AG08395 (cell line): ENCODE results near the gene NAALADL2.
"Not testable (repeated sequence)": the region's sequence is repeated elsewhere in the genome, so short reads cannot be mapped to it uniquely, and the experiment has no call there.

Source experiments
- DNase-seq: peaks from one replicate; pipeline ENCODE4 v3.0.0; 2012; ENCODE audit warnings: mixed read lengths, low spot score

The NAALADL2 gene

DNA sequence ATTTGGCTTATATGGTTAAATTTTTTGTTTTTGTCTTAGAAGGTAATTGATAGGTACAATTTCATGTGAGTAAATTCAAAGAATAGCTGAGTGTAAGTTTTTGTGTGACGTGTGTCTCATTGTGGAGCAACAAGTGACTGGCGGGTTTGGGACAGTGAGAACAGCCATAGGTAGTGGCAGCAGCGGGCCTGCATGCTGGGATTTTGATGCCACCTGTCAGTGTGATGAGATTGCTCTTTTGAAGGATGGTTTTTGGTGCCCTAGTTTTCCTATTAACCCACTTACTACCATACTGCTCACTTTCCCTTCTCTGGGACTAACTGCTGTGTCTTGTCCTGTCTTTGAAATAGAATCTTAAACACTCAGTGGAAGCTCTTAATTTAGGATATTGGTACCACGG is 522.6 kb downstream of the NAALADL2 start:
- DNase-seq: no peak

DNA sequence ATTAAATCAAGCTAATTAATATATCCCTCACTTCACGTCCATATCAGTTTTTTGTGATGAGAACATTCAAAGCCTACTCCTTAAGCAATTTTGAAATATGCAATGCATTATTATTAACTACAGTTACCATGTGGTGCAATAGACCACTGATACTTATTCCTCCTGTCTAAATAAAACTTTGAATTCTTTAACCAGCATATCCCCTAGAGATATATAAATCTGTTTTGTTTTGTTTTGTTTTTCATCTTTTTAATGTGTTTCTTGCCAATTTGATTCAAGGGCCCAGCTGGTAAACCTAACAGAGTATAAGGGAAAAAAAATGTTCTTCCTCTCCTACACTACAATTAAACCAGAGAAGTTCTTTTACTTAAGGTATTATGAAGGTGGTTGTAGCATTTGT is 524.2 kb downstream of the NAALADL2 start:
- DNase-seq: peak; percentile 5

DNA sequence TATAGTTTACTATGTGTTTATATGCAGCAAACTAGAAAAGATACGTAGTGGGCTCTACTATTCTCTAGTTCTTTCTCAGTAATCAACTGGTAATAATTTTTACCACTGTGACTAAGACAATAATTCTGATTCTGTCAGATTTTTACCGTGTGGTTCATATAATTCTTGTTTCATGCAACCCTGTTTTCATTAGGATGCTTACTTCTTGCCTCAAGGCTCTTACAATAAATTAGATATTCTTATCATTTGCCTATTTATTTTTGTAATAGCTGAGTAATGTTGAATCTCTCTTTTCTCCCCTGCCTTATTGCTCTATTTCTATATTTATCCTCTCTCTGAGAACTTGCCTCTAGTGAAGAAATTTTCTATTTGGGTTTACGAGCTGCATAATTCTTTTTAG is 524.7 kb downstream of the NAALADL2 start:
- DNase-seq: peak; percentile 6

DNA sequence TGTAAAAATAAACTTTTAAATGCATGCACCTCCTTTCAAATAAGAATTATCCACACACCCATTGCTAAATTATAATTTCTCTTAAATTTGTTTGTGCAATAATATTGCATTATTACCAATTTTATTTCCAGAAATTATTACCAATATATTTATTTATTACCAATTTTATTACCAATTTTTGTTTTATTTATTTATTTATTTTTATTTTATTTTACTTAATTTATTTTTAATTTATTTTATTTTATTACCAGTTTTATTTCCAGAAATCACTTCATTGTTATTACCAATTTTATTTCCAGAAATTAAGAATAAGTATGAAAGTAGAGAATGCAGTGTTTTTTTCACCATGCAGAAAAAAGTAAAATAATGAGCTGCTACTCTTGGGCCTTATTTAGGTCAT is 525.4 kb downstream of the NAALADL2 start:
- no peak for DNase-seq

DNA sequence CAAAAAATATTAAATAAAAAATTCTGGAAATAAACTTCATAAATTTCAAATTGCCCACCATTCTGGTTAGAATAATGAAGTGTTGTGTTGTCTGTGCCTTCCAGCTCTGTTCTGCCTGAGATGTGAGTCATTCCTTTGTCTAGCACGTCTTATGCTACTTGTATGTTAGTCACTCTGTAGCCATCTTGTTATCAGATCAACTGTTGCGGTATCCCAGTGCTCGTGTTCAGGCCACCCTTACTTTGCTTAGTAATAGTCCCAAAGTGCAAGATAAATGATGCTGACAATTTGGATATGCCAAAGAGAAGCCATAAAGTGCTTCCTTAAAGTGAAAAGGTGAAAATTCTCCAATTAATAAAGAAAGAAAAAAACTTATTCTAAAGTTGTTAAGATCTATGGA is 527.5 kb downstream of the NAALADL2 start:
- peak; percentile 58 for DNase-seq

DNA sequence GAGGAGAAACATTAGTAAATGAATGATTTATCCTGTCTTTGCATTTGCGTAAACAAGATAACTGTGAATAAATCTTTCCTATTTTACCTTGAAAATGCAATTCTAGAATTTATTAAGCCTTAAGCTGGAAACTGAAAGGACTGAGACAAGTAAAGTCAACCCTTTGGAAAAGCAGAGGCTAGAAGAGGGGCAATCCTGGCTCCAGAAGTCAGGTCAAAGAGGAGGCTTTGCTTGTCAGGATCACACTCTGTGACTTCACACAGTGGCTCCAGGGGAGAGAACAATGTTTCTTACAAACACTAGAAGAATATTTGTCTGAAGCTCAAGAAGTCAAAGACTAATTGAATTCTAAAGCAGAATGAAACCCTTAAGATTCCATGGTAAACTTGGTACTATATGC is 530.4 kb downstream of the NAALADL2 start:
- no peak for DNase-seq

DNA sequence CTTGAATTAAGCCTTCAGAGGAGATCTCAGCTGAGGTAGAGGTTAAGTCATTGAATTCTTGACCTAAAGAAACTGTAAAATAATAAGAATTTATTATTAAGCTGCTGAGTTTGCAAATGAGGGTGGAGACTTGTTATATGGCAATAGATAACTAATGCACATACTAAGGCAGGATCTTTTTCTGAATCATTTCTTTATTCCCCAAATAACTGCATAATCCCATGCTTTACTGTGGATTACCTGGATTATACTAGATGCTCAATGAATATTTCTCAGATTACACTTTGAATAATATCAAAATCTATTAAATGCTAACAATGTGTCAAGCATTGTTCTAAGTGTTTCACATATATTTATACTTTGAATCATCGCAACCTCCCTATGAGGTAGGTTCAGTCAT is 532.5 kb downstream of the NAALADL2 start:
- DNase-seq: no peak

DNA sequence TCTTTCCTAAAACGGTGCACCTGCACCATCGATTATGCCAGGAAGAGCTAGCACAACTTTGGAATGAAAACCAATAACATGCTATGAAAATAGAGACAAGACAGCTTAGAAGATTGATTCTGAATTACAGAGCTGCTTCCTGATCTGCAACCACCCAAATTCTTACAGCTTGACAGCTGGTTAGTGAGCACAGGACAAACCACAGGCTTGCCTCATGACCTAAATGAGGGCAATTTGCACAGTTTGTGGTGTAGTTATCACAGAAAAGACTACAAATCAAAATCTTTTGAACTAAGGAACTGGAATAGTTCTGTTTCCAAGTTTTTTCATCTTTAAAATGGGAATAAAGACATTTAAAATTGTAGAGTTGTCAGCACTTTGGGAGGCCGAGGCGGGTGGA is 533.5 kb downstream of the NAALADL2 start:
- DNase-seq: peak; percentile 18

DNA sequence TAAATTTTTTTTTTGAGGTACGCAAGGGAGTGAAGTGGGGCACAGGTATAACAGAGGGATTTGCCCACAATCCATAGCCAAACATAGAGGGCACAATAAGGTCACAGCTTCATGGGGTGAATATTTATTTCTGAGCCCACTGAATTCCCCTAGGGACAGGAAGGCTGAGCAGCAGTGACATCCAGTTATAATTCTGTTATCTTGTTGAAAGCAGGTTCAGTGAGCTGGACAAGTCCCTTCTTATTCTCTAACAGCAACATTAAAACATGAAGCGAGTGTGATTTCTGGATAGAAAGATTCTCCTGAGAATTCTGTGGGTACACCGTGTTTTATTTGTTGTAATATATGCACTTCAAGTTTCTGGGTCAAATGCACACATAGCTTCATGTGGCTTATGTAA is 538.2 kb downstream of the NAALADL2 start:
- no peak for DNase-seq

DNA sequence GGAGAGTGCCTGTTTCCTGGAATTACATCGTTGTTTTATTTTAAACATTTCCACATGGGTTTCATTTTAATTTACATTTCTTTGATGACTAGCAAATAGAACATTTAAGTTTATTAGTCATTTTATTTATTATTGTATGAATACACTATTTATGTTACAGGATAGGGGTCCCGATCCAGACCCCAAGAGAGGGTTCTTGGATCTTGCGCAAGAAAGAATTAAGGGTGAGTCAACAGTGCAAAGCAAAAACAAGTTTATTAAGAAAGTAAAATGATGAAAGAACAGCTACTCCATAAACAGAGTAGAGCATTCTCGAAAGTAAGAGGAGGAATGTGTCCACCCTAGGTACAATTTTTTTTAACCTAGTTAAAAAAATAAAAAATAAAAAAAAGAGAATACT is 539.5 kb downstream of the NAALADL2 start:
- DNase-seq: no peak

DNA sequence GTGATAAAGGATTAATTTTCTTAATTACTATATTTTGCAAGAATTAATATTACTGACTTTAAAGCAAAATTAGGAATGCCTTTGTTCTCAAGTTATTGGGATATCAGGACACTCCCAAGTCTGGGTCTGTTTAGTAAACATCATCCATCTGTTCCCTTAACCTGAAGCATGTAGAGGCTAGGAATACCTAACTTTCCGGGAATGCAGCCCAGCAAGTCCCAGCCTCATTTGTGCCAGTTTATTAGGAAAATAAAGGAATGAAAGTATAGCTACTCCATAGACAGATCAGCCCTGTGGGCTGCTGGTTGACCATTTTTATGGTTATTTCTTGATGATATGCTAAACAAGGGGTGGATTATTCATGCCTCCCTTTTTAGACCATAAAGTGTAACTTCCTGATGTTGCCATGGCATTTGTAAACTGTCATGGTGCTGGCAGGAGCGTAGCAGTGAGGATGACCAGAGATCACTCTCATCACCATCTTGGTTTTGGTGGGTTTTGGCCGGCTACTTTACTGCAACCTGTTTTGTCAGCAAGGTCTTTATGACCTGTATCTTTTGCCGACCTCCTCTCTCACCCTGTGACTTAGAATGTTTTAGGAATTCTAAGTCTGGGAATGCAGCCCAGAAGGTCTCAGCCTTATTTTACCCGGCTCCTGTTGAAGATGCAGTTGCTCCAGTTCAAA is 540.2 kb downstream of the NAALADL2 start:
- DNase-seq: no peak

DNA sequence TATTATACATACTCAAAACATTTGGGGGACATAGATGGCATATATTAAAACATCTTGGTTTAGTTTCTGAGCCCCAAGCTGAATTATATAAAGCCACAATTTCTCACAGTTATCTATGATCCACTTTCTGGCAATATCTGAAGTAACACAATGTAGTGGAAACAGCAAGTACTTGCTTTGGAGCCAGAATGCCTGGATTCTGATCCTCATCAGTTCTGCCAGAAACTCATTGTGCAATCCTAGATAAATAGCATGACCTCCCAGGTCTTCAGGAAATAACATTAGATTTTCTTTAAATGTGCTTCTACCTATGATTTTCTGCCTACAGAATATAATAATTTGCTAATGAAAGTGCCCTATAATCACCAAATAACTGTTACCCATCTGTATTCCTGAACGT is 544.9 kb downstream of the NAALADL2 start:
- no peak for DNase-seq

DNA sequence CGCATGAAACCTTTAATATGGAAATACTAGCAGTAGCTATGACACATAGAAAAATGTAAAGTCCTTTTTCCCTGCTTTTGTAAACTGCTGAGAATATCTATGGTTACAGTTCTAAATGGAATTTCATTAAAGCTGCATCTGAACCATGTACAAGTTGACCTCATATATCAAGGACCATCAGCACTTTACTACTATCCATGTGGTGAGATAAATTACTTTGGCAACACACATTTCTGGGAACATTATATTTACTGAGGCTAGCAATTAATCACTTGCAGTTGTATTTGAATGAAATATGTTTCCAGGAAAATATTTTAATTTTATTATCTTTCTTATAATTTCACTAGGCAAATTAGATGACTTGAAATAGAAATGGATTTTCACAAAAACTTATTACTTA is 545.5 kb downstream of the NAALADL2 start:
- no peak for DNase-seq

DNA sequence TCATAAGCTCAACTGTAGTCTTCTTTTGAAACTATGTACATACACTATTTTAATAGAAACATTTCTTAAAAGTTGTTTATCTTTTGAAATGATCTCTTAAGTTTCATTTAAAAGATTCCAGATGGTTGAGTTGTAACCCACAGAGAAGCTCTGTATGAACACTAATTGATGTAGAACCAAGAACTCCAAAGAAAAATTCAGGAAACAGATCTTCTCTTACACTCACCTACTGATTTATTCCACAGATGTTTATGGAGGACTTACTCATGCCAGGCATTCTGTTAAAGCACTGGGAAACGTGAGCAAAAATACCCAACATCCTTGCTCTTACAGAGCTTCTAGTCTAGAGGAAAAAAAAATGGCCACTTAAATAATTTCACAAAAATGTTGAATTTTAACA is 551.1 kb downstream of the NAALADL2 start:
- peak; percentile 13 for DNase-seq

DNA sequence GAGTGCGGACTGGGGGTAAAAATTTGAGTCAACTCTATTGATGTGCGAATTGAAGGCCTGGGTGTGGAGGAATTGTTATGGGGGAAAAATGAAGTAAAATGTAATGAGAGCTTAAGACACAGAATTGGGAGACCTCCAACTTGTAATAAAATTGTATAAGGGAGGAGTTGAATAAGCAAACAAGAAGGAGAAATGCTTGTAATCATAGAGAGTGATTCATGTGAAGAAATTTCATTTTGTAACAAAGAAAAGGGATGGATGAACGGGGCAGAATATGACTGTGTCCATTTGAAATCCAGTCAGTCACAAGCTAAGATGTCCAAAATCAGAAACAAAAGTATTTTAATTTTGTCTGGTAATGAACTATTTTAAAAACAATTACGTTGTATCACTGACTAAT is 552.3 kb downstream of the NAALADL2 start:
- DNase-seq: no peak

DNA sequence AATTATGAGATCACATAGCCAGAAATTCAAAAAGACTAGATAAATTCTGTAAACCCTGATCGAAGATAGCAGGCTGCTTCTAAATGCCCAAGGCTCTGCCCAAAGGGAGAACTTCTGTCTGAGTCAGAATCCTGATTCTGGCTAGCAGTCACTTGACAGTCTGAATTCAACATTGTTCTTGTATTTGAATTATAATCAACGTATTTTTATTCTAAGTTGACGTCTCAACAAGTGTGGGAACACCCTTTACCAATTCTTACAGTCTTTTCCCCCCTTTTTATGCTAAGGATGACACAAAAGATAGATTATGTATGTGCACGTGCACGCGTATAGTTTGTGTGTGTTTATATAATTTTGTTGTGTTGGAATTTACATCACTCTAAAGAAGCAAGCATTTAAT is 552.8 kb downstream of the NAALADL2 start:
- DNase-seq: no peak

DNA sequence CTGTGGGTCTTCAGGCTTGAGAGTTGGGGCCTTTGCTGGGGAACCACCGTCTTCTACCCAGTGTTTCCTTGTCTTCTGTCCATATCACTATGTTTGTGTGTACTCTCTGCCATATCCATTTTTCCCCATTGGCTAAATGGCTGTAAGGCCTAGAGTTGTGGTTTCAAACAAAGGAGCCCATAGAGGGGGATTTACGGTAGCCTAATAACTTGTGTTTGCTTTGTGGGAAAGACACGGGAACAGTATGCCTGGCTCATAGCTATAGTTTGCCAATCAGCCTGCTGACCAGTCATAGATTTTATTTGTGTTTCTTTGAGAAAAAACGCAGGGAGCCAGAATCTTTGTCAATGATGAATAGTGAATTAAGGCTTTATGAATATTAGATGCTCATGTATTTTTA is 554.8 kb downstream of the NAALADL2 start:
- DNase-seq: no peak

DNA sequence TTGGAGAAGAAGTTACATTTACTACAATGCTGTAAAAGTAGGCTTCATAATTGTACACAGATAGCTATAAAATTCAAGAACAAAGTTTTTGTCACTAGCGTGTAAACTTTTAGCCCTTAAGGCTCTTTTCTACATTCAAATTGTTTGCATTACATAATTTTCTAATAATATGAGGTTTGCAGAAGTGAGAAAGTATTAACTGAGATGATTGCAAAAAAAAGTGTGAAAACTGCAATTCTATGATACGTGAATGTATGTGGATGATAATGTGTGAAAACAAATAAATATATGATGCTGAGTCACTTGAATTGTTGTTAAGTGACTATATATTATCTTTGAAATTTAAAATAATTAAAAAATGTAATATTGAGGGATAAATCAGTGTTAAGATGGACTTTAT is 557.5 kb downstream of the NAALADL2 start:
- DNase-seq: no peak

DNA sequence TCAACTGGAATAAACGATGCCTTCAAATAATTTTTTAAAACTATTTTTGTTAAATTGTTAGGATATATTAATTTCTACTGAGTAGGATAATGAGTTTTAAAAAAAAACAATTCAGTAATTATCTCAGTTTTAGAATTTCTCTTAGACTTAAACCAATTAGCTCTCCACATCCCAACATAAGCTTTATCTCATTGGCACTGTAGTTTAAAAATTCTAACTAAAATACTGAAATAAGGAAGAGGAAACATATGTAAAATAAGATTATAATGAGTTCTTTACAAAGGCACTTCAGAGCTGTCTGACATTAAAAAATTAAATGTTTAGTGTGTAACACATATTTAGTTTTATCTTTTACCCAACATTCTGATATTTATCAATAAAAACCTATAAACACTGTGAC is 558.3 kb downstream of the NAALADL2 start:
- DNase-seq: no peak

DNA sequence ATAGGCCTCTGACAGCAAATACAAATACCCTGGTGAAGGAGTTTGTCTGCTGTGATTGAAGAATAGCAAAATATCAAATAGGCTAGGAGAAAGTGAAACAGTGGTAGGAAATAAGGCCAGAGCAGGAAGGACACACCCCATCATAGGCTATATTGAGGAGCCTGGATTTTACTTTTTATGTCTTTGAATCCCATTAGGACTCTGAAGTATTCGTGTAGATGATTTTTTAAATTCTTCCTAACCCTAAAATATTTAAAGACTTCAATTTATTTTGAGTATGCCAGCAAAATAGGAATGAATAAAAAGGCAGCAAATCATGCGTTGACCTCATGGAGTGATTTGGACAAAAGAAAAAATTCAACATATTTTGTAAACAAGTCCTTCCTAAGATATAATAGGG is 562.8 kb downstream of the NAALADL2 start:
- DNase-seq: peak; percentile 18

DNA sequence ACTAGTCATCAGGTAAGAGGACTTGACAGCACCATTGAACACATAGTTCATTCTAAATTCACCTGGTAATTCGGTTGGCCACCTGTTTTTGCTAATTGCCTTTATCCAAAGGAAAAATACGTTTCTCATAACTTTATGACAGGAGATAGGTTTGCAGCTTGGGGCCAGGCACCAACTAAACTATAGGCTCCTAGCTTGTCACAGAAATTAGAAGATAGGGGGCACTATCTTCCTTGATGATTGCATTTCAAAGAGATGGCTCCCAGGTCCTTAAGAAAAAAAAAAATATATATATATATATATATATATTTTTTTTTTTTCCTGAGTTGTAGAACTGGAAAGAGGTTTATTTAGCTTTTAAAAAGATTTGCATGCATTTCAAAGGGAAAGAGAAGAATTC is 563.6 kb downstream of the NAALADL2 start:
- DNase-seq: no peak

DNA sequence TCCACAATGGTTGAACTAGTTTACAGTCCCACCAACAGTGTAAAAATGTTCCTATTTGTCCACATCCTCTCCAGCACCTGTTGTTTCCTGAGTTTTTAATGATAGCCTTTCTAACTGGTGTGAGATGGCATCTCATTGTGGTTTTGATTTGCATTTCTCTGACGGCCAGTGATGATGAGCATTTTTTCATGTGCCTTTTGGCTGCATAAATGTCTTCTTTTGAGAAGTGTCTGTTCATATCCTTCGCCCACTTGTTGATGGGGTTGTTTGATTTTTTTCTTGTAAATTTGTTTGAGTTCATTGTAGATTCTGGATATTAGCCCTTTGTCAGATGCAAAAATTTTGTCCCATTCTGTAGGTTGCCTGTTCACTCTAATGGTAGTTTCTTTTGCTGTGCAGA is 564.7 kb downstream of the NAALADL2 start:
- DNase-seq: not testable (repeated sequence)

DNA sequence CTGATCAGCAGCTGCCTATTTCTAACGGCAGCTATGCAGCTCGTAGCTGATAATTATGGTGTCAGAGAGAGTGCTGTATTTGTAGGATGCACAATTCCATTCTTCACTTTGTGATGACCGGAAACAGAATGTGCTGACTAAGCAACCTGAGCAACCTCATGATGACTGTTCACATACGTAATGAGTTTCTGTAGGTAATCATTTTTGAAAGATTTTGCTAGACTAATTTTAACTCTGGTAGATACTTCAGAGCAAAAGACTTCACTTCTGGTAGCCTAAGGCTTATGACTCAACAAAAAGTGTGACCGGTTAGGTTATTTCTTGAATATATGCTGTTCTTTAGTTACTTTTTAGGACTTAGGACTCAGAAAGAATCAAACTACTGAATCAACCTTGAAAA is 567.7 kb downstream of the NAALADL2 start:
- DNase-seq: no peak

DNA sequence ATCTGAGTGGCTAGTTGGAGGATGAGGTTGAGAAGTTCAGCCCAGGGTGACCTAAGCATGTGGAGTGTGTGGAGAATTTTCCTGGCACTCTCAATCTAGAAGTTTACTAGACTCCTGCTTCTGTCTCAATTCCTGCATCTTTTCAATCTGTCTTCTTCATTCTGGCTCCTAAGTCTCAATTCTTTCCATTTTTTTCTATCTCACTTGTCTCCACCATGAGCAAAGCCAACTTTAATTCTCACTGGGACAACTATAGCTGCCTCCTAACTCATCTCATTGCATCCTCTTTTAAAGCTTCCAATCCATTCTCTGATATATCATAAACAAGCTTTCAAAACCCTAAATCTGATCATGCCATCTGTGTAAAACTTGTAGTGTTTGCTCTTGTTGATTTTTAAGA is 569.3 kb downstream of the NAALADL2 start:
- no peak for DNase-seq
